Prostate gland (tissue), 2 donors: ENCODE measurements around the gene CYTL1. TPM values are rescaled to one million over a fixed set of nuclear protein-coding genes. Genes with fewer than 3 reads are reported as not detected.

Source experiments
- DNase-seq: peaks from one replicate; pipeline ENCODE4 v3.0.0-alpha.2; 2019; ENCODE audit warnings: low spot score
- H3K27ac ChIP-seq, 2 donors: fragments of 200-600 bp; sonication (generic); 2 replicates each; pipeline ENCODE4 v1.5.1; 2017 to 2019
- H3K27me3 ChIP-seq: fragments of 200-600 bp; sonication (generic); replicated peaks from 2 replicates; pipeline ENCODE4 v1.5.1; 2019; ENCODE audit not compliant: insufficient read depth
- H3K36me3 ChIP-seq, 2 donors: fragments of 200-600 bp; sonication (generic); 1 replicate in 1 of 2; 2 replicates in 1 of 2; pipeline versions ENCODE4 v1.5.1 to v1.8.1; 2017 to 2019
- H3K4me1 ChIP-seq: fragments of 200-600 bp; sonication (generic); replicated peaks from 2 replicates; pipeline ENCODE4 v1.5.1; 2019
- H3K4me3 ChIP-seq, 2 donors: fragments of 200-600 bp; sonication (generic); 2 replicates each; pipeline ENCODE4 v1.5.1; 2017 to 2019
- H3K9me3 ChIP-seq: fragments of 200-600 bp; sonication (generic); 2 replicates; pipeline ENCODE4 v1.5.1; 2017
- CTCF ChIP-seq, 4 experiments: fragments of 200-600 bp in 2 of 4; fragments of 450-650 bp in 2 of 4; sonication (generic) in 2 of 4; IDR thresholded peaks; 1 replicate in 3 of 4; 2 replicates in 1 of 4; pipeline ENCODE4 v1.5.1; 2016 to 2019; ENCODE audit warnings: antibody characterized with exemption in 4 of 4, mild to moderate bottlenecking in 2 of 4, moderate library complexity in 2 of 4
- POLR2A ChIP-seq: fragments of 450-650 bp; IDR thresholded peaks from one replicate; pipeline ENCODE4 v1.6.1; 2016; ENCODE audit warnings: antibody characterized with exemption, mild to moderate bottlenecking
- POLR2AphosphoS5 ChIP-seq: sonication (generic); formaldehyde crosslinking; IDR thresholded peaks from one replicate; pipeline ENCODE4 v1.6.1; 2017; ENCODE audit warnings: antibody characterized with exemption
- WGBS: methylation state at CpG from one replicate; pipeline ENCODE4 v1.1.5; 2018; 5-methylcytosine and 5-hydroxymethylcytosine counted together
- intact Hi-C: fragments of 100-400 bp; cut with DNase I; formaldehyde crosslinking; loops from one replicate; pipeline ENCODE4 v1.14.2; 2022
- total RNA-seq, 2 donors: library from RNA; depleted of rRNA; stranded (reverse); fragments of >200 nt; gene quantifications; one replicate each; pipeline ENCODE4 v1.1.0, GENCODE V29; 2016

CYTL1 gene
- total RNA-seq, 2 donors from 2014 or later: 1.4 to 2.2 TPM

GRCh38 chr4:4990857-4991540 lies 28.3 kb downstream of the CYTL1 start:
- Histone ChIP-seq H3K27ac (no peak overlapping the region), H3K4me1 (no peaks in the 10 kb centered on the region), H3K9me3 (no peaks in the 10 kb centered on the region), H3K4me3 (no peak overlapping the region), H3K36me3 (no peaks in the 10 kb centered on the region), H3K27me3 (no peaks in the 10 kb centered on the region)
- no peak for DNase-seq
- intact Hi-C loops: no loop called here
- WGBS: 63% methylated on average over 15 of the region's 15 CpGs
- no peak for TF ChIP-seq POLR2AphosphoS5
- no peak for TF ChIP-seq CTCF (IDR thresholded peaks at IDR 0.05)
- no peak for TF ChIP-seq POLR2A

DNA sequence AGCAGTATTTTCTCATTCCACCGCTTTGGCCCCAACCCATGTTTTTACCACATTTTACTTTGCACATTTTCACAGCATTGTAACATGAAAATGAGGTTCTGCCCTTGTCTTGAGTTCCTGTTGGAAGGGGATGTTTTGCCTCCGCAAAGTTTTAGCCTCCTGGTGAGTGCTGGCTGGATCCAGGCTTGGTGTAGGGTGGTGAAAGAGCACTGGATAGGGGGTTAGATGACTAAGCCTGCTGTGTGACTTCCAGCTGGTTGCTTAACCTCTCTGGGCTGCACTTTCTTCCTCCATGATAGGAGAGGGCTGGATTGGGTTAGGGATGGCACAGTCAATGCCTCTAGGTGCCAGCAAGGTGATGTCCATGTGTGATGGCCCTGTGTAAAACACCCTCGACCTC lies 28.9 kb downstream of the CYTL1 start:
- TF ChIP-seq POLR2A (no peak), POLR2AphosphoS5 (no peak), CTCF (IDR thresholded peaks at IDR 0.05) (no peak)
- Histone ChIP-seq H3K9me3 (no peaks in the 10 kb centered on the region), H3K27me3 (no peaks in the 10 kb centered on the region), H3K4me3 (no peak overlapping the region), H3K4me1 (no peaks in the 10 kb centered on the region), H3K36me3 (no peaks in the 10 kb centered on the region), H3K27ac (no peak overlapping the region)
- intact Hi-C loops: no loop called here
- 64% methylated on average over 3 of the region's 3 CpGs for WGBS
- DNase-seq: no peak

GRCh38 chr4:4989083-4989622 lies 30.1 kb downstream of the CYTL1 start:
- Histone ChIP-seq H3K4me3 (no peak overlapping the region), H3K9me3 (no peaks in the 10 kb centered on the region), H3K36me3 (no peaks in the 10 kb centered on the region), H3K4me1 (no peaks in the 10 kb centered on the region), H3K27ac (no peak overlapping the region), H3K27me3 (no peaks in the 10 kb centered on the region)
- WGBS: 86% methylated on average over 10 of the region's 10 CpGs
- intact Hi-C loops: no loop called here
- TF ChIP-seq POLR2A (no peak), POLR2AphosphoS5 (no peak), CTCF (IDR thresholded peaks at IDR 0.05) (no peak)
- DNase-seq: no peak

DNA sequence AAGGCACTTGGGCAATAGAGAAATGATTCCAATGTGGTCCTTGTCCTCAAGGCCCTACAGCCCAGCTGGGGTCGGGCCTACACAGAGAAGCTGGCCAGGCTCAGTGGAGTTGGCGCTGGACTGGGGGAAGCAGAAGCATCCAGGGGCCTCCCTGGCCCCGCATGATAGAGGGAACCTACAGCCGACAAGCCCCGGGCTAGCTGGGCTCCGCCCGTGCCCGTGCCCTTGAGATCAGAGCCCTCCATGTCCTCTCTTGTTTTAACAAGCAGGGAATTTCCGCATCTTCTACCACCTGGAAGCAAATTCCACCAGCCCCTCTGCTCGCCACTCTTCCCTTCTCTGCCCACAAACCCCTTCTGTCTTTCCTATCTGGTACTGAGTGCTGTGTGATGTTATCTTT lies 31.6 kb downstream of the CYTL1 start:
- Histone ChIP-seq H3K4me3 (no peak overlapping the region), H3K27me3 (no peaks in the 10 kb centered on the region), H3K9me3 (no peaks in the 10 kb centered on the region), H3K36me3 (no peaks in the 10 kb centered on the region), H3K4me1 (no peaks in the 10 kb centered on the region), H3K27ac (no peak overlapping the region)
- 64% methylated on average over 8 of the region's 10 CpGs for WGBS
- TF ChIP-seq CTCF (IDR thresholded peaks at IDR 0.05) (no peak), POLR2AphosphoS5 (no peak), POLR2A (no peak)
- intact Hi-C loops: no loop called here
- DNase-seq: no peak

GRCh38 chr4:4986841-4987240 lies 32.4 kb downstream of the CYTL1 start:
- Histone ChIP-seq H3K4me3 (no peak overlapping the region), H3K27me3 (no peaks in the 10 kb centered on the region), H3K9me3 (no peaks in the 10 kb centered on the region), H3K4me1 (no peaks in the 10 kb centered on the region), H3K27ac (no peak overlapping the region), H3K36me3 (no peaks in the 10 kb centered on the region)
- DNase-seq: no peak
- no peak for TF ChIP-seq CTCF (IDR thresholded peaks at IDR 0.05)
- no peak for TF ChIP-seq POLR2AphosphoS5
- TF ChIP-seq POLR2A: no peak
- 74% methylated on average over 5 of the region's 5 CpGs for WGBS
- intact Hi-C loops: no loop called here
